M059J (cell line): ENCODE data around the gene RPL39. TPM values are rescaled to one million over a fixed set of nuclear protein-coding genes. Genes with fewer than 3 reads are reported as not detected.
"Not testable (repeated sequence)": the region's sequence is repeated elsewhere in the genome, so short reads cannot be mapped to it uniquely, and the experiment has no call there.

Experiments used
- DNase-seq: peaks from one replicate; pipeline ENCODE4 v3.0.0-alpha.2; 2012; ENCODE audit warnings: low read depth
- total RNA-seq: library from RNA; depleted of rRNA; stranded (reverse); fragments of >200 nt; shearing (Covaris generic); gene quantifications from 2 replicates; pipeline ENCODE4 v1.2.3, GENCODE V29; 2014; rRNA removed

Gene RPL39
- total RNA-seq, 1 experiment from 2014 or later: 4,086 TPM

GRCh38 chrX:119763181-119763580, 28.2 kb downstream of the RPL39 start:
- peak; percentile 98 for DNase-seq

GRCh38 chrX:119762718-119763117, 28.7 kb downstream of the RPL39 start:
- peak; percentile 86 for DNase-seq

- DNase-seq: no peak
Observed at GRCh38 chrX:119760026-119760877, 31.2 kb downstream of the RPL39 start.

GRCh38 chrX:119759248-119759766, 32.1 kb downstream of the RPL39 start:
- DNase-seq: no peak

GRCh38 chrX:119758731-119759247, 32.6 kb downstream of the RPL39 start:
- no peak for DNase-seq

- DNase-seq: peak; percentile 68
Observed at GRCh38 chrX:119757979-119758730, 33.3 kb downstream of the RPL39 start, which contains the start of gene SOWAHD. Gene SOWAHD, plus strand, starts transcription at chrX:119758588. Its CDS starts 80 bp downstream, at chrX:119758668.

GRCh38 chrX:119757646-119757978, 33.8 kb downstream of the RPL39 start:
- no peak for DNase-seq

GRCh38 chrX:119756926-119757635, 34.3 kb downstream of the RPL39 start:
- DNase-seq: no peak

- DNase-seq: no peak
Observed at GRCh38 chrX:119755981-119756533, 35.4 kb downstream of the RPL39 start.

- DNase-seq: peak; percentile 75
Observed at GRCh38 chrX:119753639-119754257, 37.7 kb downstream of the RPL39 start.

GRCh38 chrX:119753001-119753400, 38.4 kb downstream of the RPL39 start:
- DNase-seq: no peak

- not testable (repeated sequence) for DNase-seq
Observed at GRCh38 chrX:119750751-119751150, 40.7 kb downstream of the RPL39 start.

- not testable (repeated sequence) for DNase-seq
Observed at GRCh38 chrX:119750131-119750530, 41.3 kb downstream of the RPL39 start.

GRCh38 chrX:119745283-119745848, 46.1 kb downstream of the RPL39 start:
- DNase-seq: peak; percentile 37

- DNase-seq: no peak
Observed at GRCh38 chrX:119738742-119739141, 52.7 kb downstream of the RPL39 start.

Other genes starting within 250 kb of the RPL39 start
- gene STEEP1, start 226.2 kb downstream of the RPL39 start, total RNA-seq: 66.6 and 87.6 TPM in 2 replicates
- 110 and 132 TPM in 2 replicates for gene UBE2A, start 217.1 kb downstream of the RPL39 start, total RNA-seq
- 9.0 and 15.7 TPM in 2 replicates for gene NKRF, start 185.2 kb downstream of the RPL39 start, total RNA-seq
- gene SEPTIN6, start 98.5 kb downstream of the RPL39 start, total RNA-seq: 23.7 and 25.4 TPM in 2 replicates
- gene SOWAHD, start 33.0 kb downstream of the RPL39 start, total RNA-seq: 1.8 and 3.0 TPM in 2 replicates
- gene UPF3B, start 61.3 kb upstream of the RPL39 start, total RNA-seq: 11.9 and 12.9 TPM in 2 replicates
- 37.8 and 37.9 TPM in 2 replicates for gene RNF113A, start 80.1 kb upstream of the RPL39 start, total RNA-seq
- gene NDUFA1, start 80.2 kb upstream of the RPL39 start, total RNA-seq: 158 and 169 TPM in 2 replicates
- not detected in 2 replicates for gene AKAP14, start 104.3 kb upstream of the RPL39 start, total RNA-seq
- 3.3 and 8.9 TPM in 2 replicates for gene NKAP, start 152.1 kb upstream of the RPL39 start, total RNA-seq